Stomach (tissue), 9 donors: ENCODE measurements around the gene OR10A4. TPM values are rescaled to one million over a fixed set of nuclear protein-coding genes. Genes with fewer than 3 reads are reported as not detected.

Source experiments
- DNase-seq, 2 donors: peaks; one replicate each; pipeline versions ENCODE4 v3.0.0 to v3.0.0-alpha.2; 2013 to 2019
- H3K27ac ChIP-seq, 5 donors: fragments of 200-600 bp in 4 of 5; sonication (generic) in 4 of 5; one replicate each; pipeline ENCODE4 v1.5.1; 2013 to 2019; ENCODE audit warnings: mild to moderate bottlenecking in 1 of 5, moderate library complexity in 1 of 5
- H3K27me3 ChIP-seq, 3 donors: fragments of 200-600 bp; sonication (generic); one replicate each; pipeline ENCODE4 v1.5.1; 2017 to 2019; ENCODE audit warnings: mixed run types in 1 of 3
- H3K36me3 ChIP-seq, 4 donors: fragments of 200-600 bp; sonication (generic); 1 replicate in 3 of 4; 2 replicates in 1 of 4; pipeline ENCODE4 v1.5.1; 2016 to 2019
- H3K4me1 ChIP-seq, 4 donors: fragments of 200-600 bp; sonication (generic); one replicate each; pipeline ENCODE4 v1.5.1; 2016 to 2019
- H3K4me3 ChIP-seq, 4 donors: fragments of 200-600 bp; sonication (generic) in 3 of 4; one replicate each; pipeline ENCODE4 v1.5.1; 2016 to 2019; ENCODE audit warnings: mild to moderate bottlenecking in 1 of 4
- H3K9me3 ChIP-seq, 4 donors: fragments of 200-600 bp; sonication (generic); one replicate each; pipeline ENCODE4 v1.5.1; 2016 to 2019
- CTCF ChIP-seq, 7 experiments: fragments of 450-650 bp in 4 of 7; fragments of 200-600 bp in 3 of 7; sonication (generic) in 3 of 7; IDR thresholded peaks; one replicate each; pipeline ENCODE4 v1.5.1; 2016 to 2019; ENCODE audit warnings: antibody characterized with exemption in 7 of 7, control low read depth in 2 of 7, mild to moderate bottlenecking in 1 of 7
- EP300 ChIP-seq: sonication (generic); formaldehyde crosslinking; IDR thresholded peaks from one replicate; pipeline ENCODE4 v1.6.1; 2017; ENCODE audit warnings: antibody characterized with exemption
- POLR2A ChIP-seq, 4 donors: fragments of 450-650 bp; IDR thresholded peaks; one replicate each; pipeline ENCODE4 v1.6.1; 2016; ENCODE audit warnings: antibody characterized with exemption in 4 of 4, control low read depth in 2 of 4, mild to moderate bottlenecking in 1 of 4, moderate library complexity in 1 of 4
- POLR2AphosphoS5 ChIP-seq, 3 donors: sonication (generic); formaldehyde crosslinking; IDR thresholded peaks; one replicate each; pipeline ENCODE4 v1.6.1; 2016; ENCODE audit warnings: antibody characterized with exemption in 3 of 3
- whole genome bisulfite sequencing, 5 donors: extraction: QIAGEN DNeasy Blood & Tissue Kit in 3 of 5; methylation state at CpG; one replicate each; pipeline versions ENCODE4 v1.1.5 to v1.1.7; 2013 to 2018; 5-methylcytosine and 5-hydroxymethylcytosine counted together
- intact Hi-C: fragments of 100-400 bp; cut with DNase I; formaldehyde crosslinking; loops from one replicate; pipeline ENCODE4 v1.15.1; 2023; ENCODE audit warnings: low total_unique reads
- polyA plus RNA-seq, 3 donors: library from polyadenylated mRNA; stranded (reverse); fragments of 200-250 nt; gene quantifications; one replicate each; pipeline ENCODE4 v1.2.3, GENCODE V29; 2013
- total RNA-seq, 5 donors: library from RNA; depleted of rRNA; stranded (reverse); fragments of >200 nt; gene quantifications; one replicate each; pipeline versions ENCODE4 v1.1.0 to v1.2.3, GENCODE V29; 2014 to 2016
- donor health status: healthy with polysubstance abuse.
- donor health status: Bipolar disorder and iron deficiency.
- donor health status: healthy.

Gene OR10A4
- total and polyA plus RNA-seq, 8 donors: not detected

GRCh38 chr11:6911378-6911777, 35.0 kb downstream of the OR10A4 start:
- H3K36me3 ChIP-seq: no peaks in the 10 kb centered on the region
- no peaks in the 10 kb centered on the region for H3K4me1 ChIP-seq
- H3K4me3 ChIP-seq: no peak overlapping the region
- H3K27me3 ChIP-seq: no peaks in the 10 kb centered on the region
- intact Hi-C loops: no loop called here
- no peaks in the 10 kb centered on the region for H3K9me3 ChIP-seq
- DNase-seq: no peak
- no peak for TF ChIP-seq POLR2A (IDR thresholded peaks at IDR 0.05)
- TF ChIP-seq EP300: no peak
- TF ChIP-seq POLR2AphosphoS5 (IDR thresholded peaks at IDR 0.05): no peak
- TF ChIP-seq CTCF (IDR thresholded peaks at IDR 0.05): no peak
- H3K27ac ChIP-seq: no peak overlapping the region
- WGBS, 5 donors: 84 to 93% (median 89%) methylated on average over 3 of the region's 3 CpGs

GRCh38 chr11:6911948-6912347, 35.5 kb downstream of the OR10A4 start:
- no peak overlapping the region for H3K4me3 ChIP-seq
- no peaks in the 10 kb centered on the region for H3K36me3 ChIP-seq
- no peaks in the 10 kb centered on the region for H3K27me3 ChIP-seq
- H3K9me3 ChIP-seq: no peaks in the 10 kb centered on the region
- TF ChIP-seq POLR2AphosphoS5 (IDR thresholded peaks at IDR 0.05): no peak
- TF ChIP-seq CTCF (IDR thresholded peaks at IDR 0.05): no peak
- no peak for TF ChIP-seq POLR2A (IDR thresholded peaks at IDR 0.05)
- TF ChIP-seq EP300: no peak
- no peaks in the 10 kb centered on the region for H3K4me1 ChIP-seq
- peak in 1 of 2 donors; percentile 3 for DNase-seq
- intact Hi-C loops: no loop called here
- H3K27ac ChIP-seq: no peak overlapping the region
- WGBS, 5 donors: 39 to 67% (median 58%) methylated on average over 3 of the region's 3 CpGs

- WGBS, 5 donors: 29 to 59% (median 31%) methylated on average over 2 of the region's 2 CpGs
- H3K27ac ChIP-seq: no peak overlapping the region
- no peaks in the 10 kb centered on the region for H3K4me1 ChIP-seq
- H3K27me3 ChIP-seq: no peaks in the 10 kb centered on the region
- H3K9me3 ChIP-seq: peaks cover 0 to 4% (median 0%) of the 10 kb centered on the region in 4 donors
- no peak overlapping the region for H3K4me3 ChIP-seq
- no peaks in the 10 kb centered on the region for H3K36me3 ChIP-seq
- DNase-seq: no peak
- intact Hi-C loops: no loop called here
- TF ChIP-seq EP300 (no peak), POLR2AphosphoS5 (IDR thresholded peaks at IDR 0.05) (no peak), POLR2A (IDR thresholded peaks at IDR 0.05) (no peak), CTCF (IDR thresholded peaks at IDR 0.05) (no peak)
These were observed 43.3 kb downstream of the OR10A4 start for GRCh38 chr11:6919698-6920097.

- intact Hi-C loops: no loop called here
These were observed 44.3 kb downstream of the OR10A4 start, which contains the start of gene OR2D3 for GRCh38 chr11:6920702-6921101. TSS of gene OR2D3 (plus strand) at chr11:6921002. CDS start at chr11:6921002, 0 bp downstream.

More at GRCh38 chr11:6920702-6921101, 44.3 kb downstream of the OR10A4 start, which contains the start of gene OR2D3:
- no peak within 1 kb of the TSS for H3K27ac ChIP-seq
- TF ChIP-seq CTCF (IDR thresholded peaks at IDR 0.05): no peak
- no peak for TF ChIP-seq POLR2AphosphoS5 (IDR thresholded peaks at IDR 0.05)
- no peak for TF ChIP-seq POLR2A (IDR thresholded peaks at IDR 0.05)
- no peak for TF ChIP-seq EP300
- no peaks in the 10 kb centered on the region for H3K27me3 ChIP-seq
- no peaks in the 10 kb centered on the region for H3K4me1 ChIP-seq
- no peak within 1 kb of the TSS for H3K4me3 ChIP-seq
- H3K36me3 ChIP-seq: no peaks in the 10 kb centered on the region
- peaks cover 0 to 4% (median 0%) of the 10 kb centered on the region in 4 donors for H3K9me3 ChIP-seq
- 88 to 97% (median 89%) methylated on average over 1 of the region's 1 CpG for WGBS, 5 donors
- no peak for DNase-seq
